GM12801 (cell line): ENCODE measurements around the gene MICAL3.

ENCODE experiments used
- CTCF ChIP-seq: IDR thresholded peaks from one replicate; pipeline ENCODE4 v1.5.1; 2011; ENCODE audit warnings: control low read depth; ENCODE audit not compliant: insufficient read length; ENCODE audit errors: extremely low read depth

MICAL3 gene

GRCh38 chr22:17956630-17957029 lies 67.7 kb downstream of the MICAL3 start:
- no peak for TF ChIP-seq CTCF

DNA sequence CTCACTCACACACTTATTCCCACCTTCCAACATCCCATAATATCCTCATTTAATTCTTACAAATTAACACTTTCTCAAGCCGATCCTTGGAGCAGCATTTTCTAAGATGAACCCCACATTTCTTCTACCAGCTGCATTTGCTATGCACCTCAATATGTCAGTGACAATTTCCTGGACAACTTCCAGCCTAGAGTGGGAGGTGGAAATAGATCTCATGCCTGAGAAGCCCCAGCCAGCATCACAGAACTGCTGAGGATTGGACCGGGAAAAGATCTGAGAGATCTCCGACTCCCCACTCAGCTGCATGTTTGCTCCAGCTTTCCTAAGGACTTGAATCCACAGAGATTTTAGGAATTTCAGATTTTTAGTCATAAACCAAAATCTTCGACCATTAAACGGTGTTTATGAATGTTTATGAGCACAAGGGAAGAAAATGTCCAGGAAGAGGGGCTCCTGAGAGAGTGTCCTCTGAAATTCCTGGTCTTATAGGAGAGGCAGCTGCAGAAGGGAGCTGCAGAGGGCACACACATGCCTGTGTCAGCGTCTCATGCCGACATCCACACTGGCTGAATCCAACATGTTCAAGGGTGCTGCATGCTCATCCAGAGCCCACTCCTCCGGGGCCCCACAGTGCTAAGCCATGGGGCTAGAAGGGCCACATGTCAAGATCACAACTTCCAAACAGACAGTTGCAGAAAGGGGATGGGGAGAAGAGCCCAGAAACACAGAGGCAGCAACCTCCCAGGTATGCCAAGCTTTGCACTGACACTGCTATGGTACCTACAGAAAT lies 68.6 kb downstream of the MICAL3 start:
- no peak for TF ChIP-seq CTCF

GRCh38 chr22:17954860-17955587 lies 69.3 kb downstream of the MICAL3 start:
- TF ChIP-seq CTCF = no peak

DNA sequence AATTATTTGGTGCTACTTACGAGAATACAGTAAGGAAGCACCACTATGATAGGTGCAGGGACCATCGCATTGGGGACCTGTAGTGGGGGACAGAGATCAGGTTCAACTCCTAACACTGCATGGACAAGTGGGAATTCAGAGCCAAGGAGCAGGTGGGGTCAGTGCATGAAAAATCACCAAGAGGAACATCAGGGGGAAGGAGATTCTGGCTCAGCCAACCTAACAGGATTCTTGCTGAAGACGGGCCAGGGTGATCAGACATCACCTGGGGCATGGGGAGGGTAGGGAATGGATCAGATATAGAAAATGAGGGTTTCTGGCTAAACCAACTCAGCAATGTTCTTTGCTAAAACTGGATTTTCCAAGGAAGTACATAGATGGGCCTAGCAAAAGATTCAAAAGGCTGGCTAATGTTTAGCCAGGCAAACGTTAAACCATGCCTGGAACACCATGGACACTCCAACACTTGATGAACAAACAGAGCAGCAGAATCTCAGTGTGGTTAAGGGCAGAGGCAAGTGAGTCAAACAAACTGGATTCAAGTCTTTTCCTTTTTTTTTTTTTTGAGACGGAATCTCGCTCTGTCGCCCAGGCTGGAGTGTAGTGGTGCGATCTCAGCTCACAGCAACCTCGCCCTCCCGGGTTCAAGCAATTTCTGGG lies 70.0 kb downstream of the MICAL3 start:
- no peak for TF ChIP-seq CTCF

- no peak for TF ChIP-seq CTCF
Observed at GRCh38 chr22:17953147-17953546, 71.2 kb downstream of the MICAL3 start.

- TF ChIP-seq CTCF = no peak
Observed at GRCh38 chr22:17952273-17952801, 72.0 kb downstream of the MICAL3 start.

GRCh38 chr22:17951315-17951714 lies 73.0 kb downstream of the MICAL3 start:
- TF ChIP-seq CTCF = no peak
